Lower leg skin (tissue), 4 donors: Measurements from ENCODE around the gene COPZ2. TPM values are rescaled to one million over a fixed set of nuclear protein-coding genes. Genes with fewer than 3 reads are reported as not detected.

Experiments
- DNase-seq, 2 donors: peaks; one replicate each; pipeline ENCODE4 v3.0.0-alpha.2; 2019; ENCODE audit warnings: low spot score in 2 of 2
- H3K4me3 ChIP-seq: fragments of 200-600 bp; sonication (generic); 2 replicates; pipeline ENCODE4 v1.5.1; 2017; ENCODE audit warnings: mild to moderate bottlenecking, low read depth; ENCODE audit not compliant: poor library complexity, severe bottlenecking
- CTCF ChIP-seq, 3 donors: fragments of 450-650 bp; IDR thresholded peaks; one replicate each; pipeline ENCODE4 v1.5.1; 2016; ENCODE audit warnings: antibody characterized with exemption in 3 of 3, mild to moderate bottlenecking in 3 of 3, moderate library complexity in 2 of 3
- POLR2A ChIP-seq, 2 donors: fragments of 450-650 bp; IDR thresholded peaks; one replicate each; pipeline ENCODE4 v1.6.1; 2016 to 2017; ENCODE audit warnings: antibody characterized with exemption in 2 of 2, mild to moderate bottlenecking in 1 of 2, moderate library complexity in 1 of 2
- WGBS, 2 donors: methylation state at CpG; one replicate each; pipeline ENCODE4 v1.1.5; 2018; 5-methylcytosine and 5-hydroxymethylcytosine counted together
- intact Hi-C: fragments of 100-400 bp; cut with DNase I; formaldehyde crosslinking; loops from one replicate; pipeline ENCODE4 v1.15.0; 2023; ENCODE audit warnings: low total_unique reads
- total RNA-seq, 4 donors: library from RNA; depleted of rRNA; stranded (reverse); fragments of >200 nt; gene quantifications; one replicate each; pipeline ENCODE4 v1.1.0, GENCODE V29; 2016

COPZ2 gene
- total RNA-seq, 4 donors from 2014 or later, result 9.1 to 16.9 (median 12.9) TPM

GRCh38 chr17:47986520-47986919, 51.1 kb downstream of the COPZ2 start:
- WGBS, 2 donors, result 67 to 84% methylated on average over 5 of the region's 5 CpGs
- intact Hi-C loops, result no loop called here
- DNase-seq, result no peak
- TF ChIP-seq CTCF (IDR thresholded peaks at IDR 0.05), result no peak
- TF ChIP-seq POLR2A (IDR thresholded peaks at IDR 0.05), result no peak
- H3K4me3 ChIP-seq, result no peak overlapping the region

GRCh38 chr17:47983492-47984223, 53.9 kb downstream of the COPZ2 start:
- TF ChIP-seq POLR2A (IDR thresholded peaks at IDR 0.05), result no peak
- no peak for TF ChIP-seq CTCF (IDR thresholded peaks at IDR 0.05)
- intact Hi-C loops, result no loop called here
- no peak overlapping the region for H3K4me3 ChIP-seq
- DNase-seq, result no peak
- 62 to 63% methylated on average over 11 of the region's 11 CpGs for WGBS, 2 donors

GRCh38 chr17:47982645-47983390, 54.8 kb downstream of the COPZ2 start:
- TF ChIP-seq CTCF (IDR thresholded peaks at IDR 0.05), result no peak
- 80 to 86% methylated on average over 9 of the region's 9 CpGs for WGBS, 2 donors
- intact Hi-C loops, result no loop called here
- DNase-seq, result no peak
- H3K4me3 ChIP-seq, result no peak overlapping the region

GRCh38 chr17:47982091-47982617, 55.4 kb downstream of the COPZ2 start:
- no peak overlapping the region for H3K4me3 ChIP-seq
- intact Hi-C loops, result no loop called here
- no peak for TF ChIP-seq POLR2A (IDR thresholded peaks at IDR 0.05)
- TF ChIP-seq CTCF (IDR thresholded peaks at IDR 0.05), result no peak
- WGBS, 2 donors, result 70 to 78% methylated on average over 14 of the region's 14 CpGs
- DNase-seq, result no peak

GRCh38 chr17:47981462-47981861, 56.1 kb downstream of the COPZ2 start:
- H3K4me3 ChIP-seq, result no peak overlapping the region
- intact Hi-C loops, result no loop called here
- DNase-seq, result no peak
- WGBS, 2 donors, result 87 to 96% methylated on average over 9 of the region's 9 CpGs
- no peak for TF ChIP-seq CTCF (IDR thresholded peaks at IDR 0.05)
- no peak for TF ChIP-seq POLR2A (IDR thresholded peaks at IDR 0.05)
